Mononuclear cell (primary cell): ENCODE results near the gene TMEM19. TPM values are rescaled to one million over a fixed set of nuclear protein-coding genes. Genes with fewer than 3 reads are reported as not detected.

ENCODE experiments used
- H3K27me3 ChIP-seq: 2 replicates; pipeline ENCODE4 v1.6.0; 2011; ENCODE audit warnings: low read length, control low read depth; ENCODE audit not compliant: insufficient read depth
- H3K4me1 ChIP-seq: 2 replicates; pipeline ENCODE4 v1.5.1; 2011; ENCODE audit warnings: mild to moderate bottlenecking, low read length, control low read depth; ENCODE audit not compliant: insufficient read depth
- H3K4me3 ChIP-seq: 2 replicates; pipeline ENCODE4 v1.5.1; 2011; ENCODE audit warnings: mild to moderate bottlenecking, low read length, moderate library complexity
- H3K9me3 ChIP-seq: 2 replicates; pipeline ENCODE4 v1.5.1; 2011; ENCODE audit warnings: low read depth, mild to moderate bottlenecking, control low read depth, low read length
- total RNA-seq: library from RNA; depleted of rRNA; stranded (reverse); fragments of >200 nt; gene quantifications from one replicate; pipeline ENCODE4 v1.2.3, GENCODE V29; 2012

TMEM19 gene
- total RNA-seq, 1 donor = 15.4 TPM

DNA sequence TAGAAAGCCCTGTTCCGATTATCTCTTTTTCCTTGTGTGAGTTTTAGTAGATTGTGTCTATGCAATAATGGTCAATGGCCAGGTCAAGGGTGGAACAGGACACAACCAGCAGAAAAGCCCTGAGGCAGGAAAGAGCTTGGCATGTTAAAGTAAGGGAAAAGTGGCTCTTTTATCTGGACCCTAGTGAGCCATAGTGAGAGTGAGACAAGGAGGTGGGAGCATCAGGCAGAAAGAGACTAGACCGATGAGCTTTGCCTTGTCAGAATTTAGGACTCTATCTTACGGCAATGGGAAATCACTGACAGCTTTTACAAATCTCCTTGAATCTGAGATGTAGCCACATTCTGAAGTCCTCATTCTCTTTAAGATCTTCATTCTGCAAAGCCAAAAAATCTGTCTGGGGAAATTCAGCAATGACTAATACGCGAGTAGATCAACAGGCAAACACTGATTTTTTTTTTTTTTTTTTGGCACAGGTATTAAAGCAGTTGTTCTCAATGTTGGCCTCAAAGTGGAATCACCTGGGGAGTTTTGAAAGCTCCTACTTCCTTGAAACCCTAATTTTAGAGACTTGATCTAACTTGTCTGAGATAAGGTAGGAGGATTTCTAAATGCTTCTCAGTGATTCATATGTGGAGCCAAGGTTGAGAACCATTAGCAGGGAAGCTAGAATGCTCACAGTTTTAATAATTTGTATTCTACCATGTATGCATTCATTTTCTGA is 33.9 kb downstream of the TMEM19 start:
- H3K4me1 ChIP-seq = no peaks in the 10 kb centered on the region
- no peak overlapping the region for H3K4me3 ChIP-seq
- H3K9me3 ChIP-seq = peaks cover 8% of the 10 kb centered on the region
- H3K27me3 ChIP-seq = no peaks in the 10 kb centered on the region

DNA sequence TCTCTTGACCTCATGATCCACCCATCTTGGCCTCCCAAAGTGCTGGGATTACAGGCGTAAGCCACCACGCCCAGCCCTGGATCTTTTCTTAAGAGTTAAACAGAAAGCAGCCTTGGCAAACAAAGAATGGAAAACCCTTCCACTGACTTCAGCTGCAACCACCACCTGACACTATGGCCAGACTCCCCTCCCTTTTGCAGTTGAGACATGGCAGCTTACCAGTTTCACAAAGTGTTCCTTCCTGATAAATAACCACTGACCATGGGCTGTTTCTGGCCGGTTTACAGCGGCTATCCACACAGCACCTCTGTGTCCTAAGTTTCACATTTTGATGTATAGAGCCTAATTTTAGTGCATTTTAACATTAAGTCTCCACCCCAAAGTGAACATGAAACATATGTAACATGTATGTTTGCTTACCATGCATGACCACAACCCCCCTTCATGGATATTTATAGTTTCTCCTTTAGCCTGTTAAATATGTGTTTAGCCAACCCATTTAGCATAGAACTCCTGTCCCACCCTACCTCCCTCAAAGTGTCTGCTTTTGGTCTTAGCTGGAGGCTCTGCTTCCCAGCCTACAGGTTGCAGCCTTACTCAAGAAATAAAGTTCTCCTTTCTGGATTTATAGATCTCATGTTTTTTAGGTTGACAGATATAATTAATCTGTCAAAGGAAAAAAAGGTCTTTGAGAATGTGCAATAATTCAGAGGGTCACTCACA is 36.1 kb downstream of the TMEM19 start:
- H3K4me1 ChIP-seq = no peaks in the 10 kb centered on the region
- H3K4me3 ChIP-seq = no peak overlapping the region
- no peaks in the 10 kb centered on the region for H3K27me3 ChIP-seq
- H3K9me3 ChIP-seq = no peaks in the 10 kb centered on the region

DNA sequence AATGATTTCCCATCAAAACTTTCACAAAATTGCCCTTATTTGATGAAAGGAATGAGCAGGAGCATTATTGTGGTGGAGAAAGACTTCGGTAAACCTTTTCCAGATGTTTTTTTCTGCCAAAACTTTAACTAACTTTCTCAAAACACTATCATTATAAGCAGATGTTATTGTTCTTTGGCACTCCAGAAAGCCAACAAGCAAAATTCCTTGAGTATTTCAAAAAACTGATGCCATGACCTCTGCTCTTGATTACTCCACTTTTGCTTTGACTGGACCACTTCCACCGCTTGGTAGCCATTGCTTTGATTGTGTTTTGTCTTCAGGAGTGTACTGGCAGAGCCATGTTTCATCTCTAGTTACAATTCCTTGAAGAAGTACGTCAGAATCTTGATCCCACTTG is 39.1 kb downstream of the TMEM19 start:
- Histone ChIP-seq H3K9me3 (no peaks in the 10 kb centered on the region), H3K27me3 (no peaks in the 10 kb centered on the region), H3K4me3 (no peak overlapping the region), H3K4me1 (no peaks in the 10 kb centered on the region)

DNA sequence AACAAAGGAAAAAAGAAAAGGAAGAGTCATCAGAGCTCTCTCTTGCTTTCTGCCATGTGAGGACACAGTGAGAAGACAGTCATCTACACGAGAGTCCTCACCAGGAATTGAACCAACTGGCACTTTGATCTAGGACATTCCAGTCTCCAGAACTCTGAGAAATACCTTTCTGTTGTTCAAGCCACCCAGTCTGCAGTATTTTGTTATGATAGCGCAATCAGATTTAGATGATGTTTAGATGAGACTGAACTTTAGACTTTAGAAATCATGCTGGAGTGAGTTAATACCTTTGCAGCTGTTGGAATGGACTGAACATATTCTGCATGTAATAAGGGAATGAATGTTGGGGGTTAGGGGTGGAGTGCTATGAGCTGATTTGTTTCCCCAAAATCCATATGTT is 40.7 kb downstream of the TMEM19 start:
- Histone ChIP-seq H3K9me3 (no peaks in the 10 kb centered on the region), H3K4me1 (no peaks in the 10 kb centered on the region), H3K27me3 (no peaks in the 10 kb centered on the region), H3K4me3 (no peak overlapping the region)

DNA sequence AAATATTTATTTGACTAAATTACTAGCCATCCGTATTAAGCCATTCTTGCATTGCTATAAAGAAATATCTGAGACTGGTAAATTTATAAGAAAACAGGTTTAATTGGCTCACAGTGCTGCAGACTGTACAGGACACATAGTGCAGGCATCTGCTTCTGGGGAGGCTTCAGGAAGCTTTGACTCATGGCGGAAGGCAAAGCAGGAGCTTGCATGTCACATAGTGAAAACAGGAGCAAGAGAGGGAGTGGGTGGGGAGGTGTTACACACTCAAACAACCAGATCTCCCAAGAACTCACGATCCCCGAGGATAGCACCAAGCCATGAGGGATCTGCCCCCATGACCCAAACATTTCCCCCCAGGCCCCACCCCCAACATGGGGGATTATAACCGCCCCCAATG is 42.1 kb downstream of the TMEM19 start:
- no peaks in the 10 kb centered on the region for H3K9me3 ChIP-seq
- H3K27me3 ChIP-seq = no peaks in the 10 kb centered on the region
- no peak overlapping the region for H3K4me3 ChIP-seq
- H3K4me1 ChIP-seq = no peaks in the 10 kb centered on the region

DNA sequence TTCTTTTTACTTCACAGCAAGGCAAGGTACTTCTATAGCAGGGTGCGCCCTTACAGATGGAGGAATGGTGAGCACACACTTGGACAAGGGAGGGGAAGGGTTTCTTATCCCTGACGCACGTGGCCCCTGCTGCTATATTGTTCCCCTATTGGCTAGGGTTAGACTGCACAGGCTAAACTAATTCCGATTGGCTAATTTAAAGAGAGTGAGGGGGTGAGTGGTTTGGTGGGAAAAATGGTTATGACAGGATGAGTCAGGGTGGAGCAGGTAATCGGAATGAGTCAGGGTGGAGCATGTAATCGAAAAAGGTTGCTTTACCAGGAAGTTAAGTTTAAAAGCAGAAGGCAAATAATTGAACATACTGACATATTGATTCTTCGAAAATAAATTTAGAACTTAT is 45.1 kb downstream of the TMEM19 start:
- no peaks in the 10 kb centered on the region for H3K9me3 ChIP-seq
- no peak overlapping the region for H3K4me3 ChIP-seq
- no peaks in the 10 kb centered on the region for H3K27me3 ChIP-seq
- no peaks in the 10 kb centered on the region for H3K4me1 ChIP-seq

DNA sequence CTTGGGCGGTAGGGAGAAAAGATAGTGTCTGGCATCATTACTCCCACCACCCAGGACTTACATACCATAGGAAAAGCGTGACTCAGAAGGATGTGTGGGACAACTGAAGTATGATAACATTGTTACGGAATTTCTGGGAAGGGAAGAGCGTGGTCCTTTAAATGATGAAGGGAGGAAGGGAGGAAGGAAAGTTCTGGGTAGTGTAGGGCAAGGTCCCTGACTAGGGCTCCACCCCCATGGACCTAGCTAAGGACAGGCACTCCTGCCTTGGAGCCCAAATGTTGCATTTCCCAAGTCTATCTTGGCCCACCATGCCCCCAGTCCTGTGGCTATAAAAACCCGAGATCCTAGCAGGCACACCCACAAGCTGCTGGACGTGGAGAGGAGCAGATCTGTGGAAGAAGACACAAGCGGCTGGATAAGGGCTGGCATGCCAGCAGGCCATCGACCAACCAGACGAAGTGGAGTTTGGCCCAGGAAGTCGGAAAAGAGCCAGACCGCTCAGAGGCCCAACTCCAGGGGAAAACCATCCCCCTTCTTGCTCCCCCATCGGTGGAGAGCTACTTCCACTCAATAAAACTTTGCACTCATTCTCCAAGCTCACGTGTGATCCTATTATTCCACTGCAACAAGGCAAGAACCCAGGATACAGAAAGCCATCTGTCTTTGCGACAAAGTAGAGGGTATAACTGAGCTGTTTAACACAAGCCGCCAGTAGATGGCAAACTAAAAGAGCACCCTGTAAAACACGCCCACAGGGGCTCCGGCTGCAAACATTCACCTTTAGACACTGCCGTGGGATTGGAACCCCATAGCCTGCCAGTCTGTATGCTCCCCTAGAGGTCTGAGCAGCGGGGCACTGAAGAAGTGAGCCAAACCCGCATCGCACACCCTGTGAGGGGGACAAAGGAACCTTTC is 45.8 kb downstream of the TMEM19 start:
- H3K4me3 ChIP-seq = no peak overlapping the region
- no peaks in the 10 kb centered on the region for H3K27me3 ChIP-seq
- no peaks in the 10 kb centered on the region for H3K4me1 ChIP-seq
- H3K9me3 ChIP-seq = no peaks in the 10 kb centered on the region

DNA sequence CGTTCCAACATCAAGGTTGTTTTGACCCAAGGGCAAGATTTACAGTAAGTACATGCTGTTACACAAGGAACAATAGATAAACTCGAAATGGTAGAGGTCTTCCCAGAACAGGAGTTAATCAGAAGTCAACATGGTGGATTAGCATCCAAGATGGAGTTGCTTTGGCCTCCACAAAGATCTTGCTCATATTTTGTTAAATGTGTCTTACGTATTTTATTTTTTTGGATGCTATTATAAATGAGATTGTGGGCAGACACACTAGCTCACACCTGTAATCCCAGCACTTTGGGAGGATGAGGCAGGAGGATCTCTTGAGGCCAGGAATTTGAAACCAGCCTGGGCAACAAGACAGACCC is 46.5 kb downstream of the TMEM19 start:
- H3K4me3 ChIP-seq = no peak overlapping the region
- no peaks in the 10 kb centered on the region for H3K9me3 ChIP-seq
- no peaks in the 10 kb centered on the region for H3K27me3 ChIP-seq
- H3K4me1 ChIP-seq = no peaks in the 10 kb centered on the region

DNA sequence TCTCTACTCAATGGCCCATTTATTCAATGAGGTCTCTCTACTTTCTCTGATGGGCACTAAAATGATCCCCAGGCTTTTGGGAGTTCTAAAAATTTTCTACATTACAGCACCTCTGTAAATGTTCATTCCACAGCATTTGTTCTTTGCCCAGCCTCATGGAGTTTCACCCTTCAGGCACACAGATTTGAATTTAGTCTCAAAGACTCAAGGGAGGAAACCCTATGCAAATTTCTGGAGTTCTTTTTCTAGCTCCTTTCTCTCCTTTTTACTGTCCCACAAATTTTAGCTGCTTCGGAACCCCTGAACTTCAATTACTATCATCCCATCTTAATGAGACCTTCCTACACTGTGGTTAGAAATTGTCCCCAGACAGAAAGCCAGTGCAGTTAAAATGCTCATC is 51.3 kb downstream of the TMEM19 start:
- Histone ChIP-seq H3K9me3 (no peaks in the 10 kb centered on the region), H3K4me1 (no peaks in the 10 kb centered on the region), H3K4me3 (no peak overlapping the region)

DNA sequence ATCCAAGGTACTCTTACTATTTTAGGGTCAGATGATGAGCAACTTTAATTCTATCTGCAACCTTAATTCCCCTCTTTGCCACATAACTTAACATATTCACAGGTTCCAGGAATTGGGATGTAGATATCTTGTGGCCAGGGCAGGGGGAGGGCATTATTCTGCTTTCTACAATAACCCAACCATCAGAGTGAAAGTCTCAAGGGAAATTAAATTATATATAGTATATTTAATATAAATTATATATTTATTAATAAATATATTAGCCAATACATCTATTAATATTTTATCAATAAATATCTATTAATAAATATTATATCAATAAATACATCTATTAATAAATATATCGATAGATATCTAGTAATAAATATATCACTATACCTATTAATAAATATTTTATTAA is 57.1 kb downstream of the TMEM19 start:
- H3K27me3 ChIP-seq = no peaks in the 10 kb centered on the region
- H3K9me3 ChIP-seq = no peaks in the 10 kb centered on the region
- no peaks in the 10 kb centered on the region for H3K4me1 ChIP-seq
- no peak overlapping the region for H3K4me3 ChIP-seq

More for the DNA sequence above, 51.3 kb downstream of the TMEM19 start:
- no peaks in the 10 kb centered on the region for H3K27me3 ChIP-seq

DNA sequence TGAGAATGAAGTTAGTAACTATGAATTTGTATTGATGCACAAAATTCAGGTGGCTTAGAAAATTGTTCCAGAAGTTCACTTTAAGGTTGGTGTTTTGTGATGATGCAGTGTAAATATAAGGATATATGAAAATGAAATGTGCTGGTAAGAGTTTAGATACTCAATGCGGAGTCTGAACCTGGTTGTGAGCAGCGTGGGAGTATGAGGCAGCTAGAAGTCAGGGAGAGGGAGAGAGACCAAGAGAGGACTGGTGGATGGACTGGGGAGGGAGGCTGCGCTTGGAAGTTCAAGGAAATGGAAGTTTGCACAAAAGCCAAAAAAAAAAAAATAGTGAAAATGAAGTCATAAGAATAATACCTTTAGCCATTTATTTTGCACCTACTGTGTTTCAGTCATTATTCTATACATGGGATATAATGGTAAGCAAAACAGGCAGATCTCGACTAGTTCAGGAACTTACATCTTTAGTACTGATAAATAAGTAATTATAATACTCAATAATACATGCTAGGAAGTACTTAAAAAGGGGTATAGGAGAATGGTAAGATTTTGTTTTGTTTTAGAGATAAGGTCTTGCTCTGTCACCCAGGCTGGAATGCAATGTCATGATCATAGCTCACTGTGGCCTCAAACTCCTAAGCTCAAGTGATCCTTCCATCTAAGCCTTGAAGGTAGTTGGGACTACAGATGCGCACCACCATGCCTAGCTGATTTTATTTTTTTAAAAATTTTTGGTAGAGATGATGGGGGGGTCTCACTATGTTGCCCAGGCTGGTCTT is 58.8 kb downstream of the TMEM19 start:
- Histone ChIP-seq H3K4me3 (no peak overlapping the region), H3K9me3 (no peaks in the 10 kb centered on the region), H3K27me3 (peaks cover 11% of the 10 kb centered on the region), H3K4me1 (no peaks in the 10 kb centered on the region)

DNA sequence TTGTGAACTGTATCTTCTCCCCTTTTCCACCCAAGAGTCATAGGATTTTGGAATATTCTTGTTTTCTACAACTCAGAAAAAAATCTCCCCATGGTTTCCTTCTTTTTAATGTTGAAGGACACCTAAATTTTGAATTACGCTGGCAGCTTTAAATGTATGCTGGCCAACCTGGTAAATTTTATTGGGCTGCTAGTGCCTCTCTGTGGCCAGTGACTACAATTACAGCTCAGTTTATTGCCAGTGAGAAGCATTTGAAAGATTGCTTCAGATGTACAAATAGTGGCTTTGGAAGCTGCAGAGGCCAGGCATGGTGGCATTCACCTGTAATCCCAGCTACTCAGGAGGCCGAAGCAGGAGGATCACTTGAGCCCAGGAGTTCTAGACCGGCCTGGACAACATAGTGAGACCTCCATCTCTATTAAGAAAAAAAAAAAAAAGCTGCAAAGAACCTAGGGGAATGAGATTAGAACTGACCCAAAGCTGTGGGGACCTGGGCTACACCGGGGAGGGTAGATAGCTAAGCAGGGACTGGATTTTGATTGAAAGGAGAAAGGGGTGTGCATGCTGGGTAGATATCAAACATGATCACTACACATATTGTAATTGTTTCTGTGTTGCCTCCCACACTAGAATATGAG is 61.2 kb downstream of the TMEM19 start:
- no peak overlapping the region for H3K4me3 ChIP-seq
- H3K9me3 ChIP-seq = no peaks in the 10 kb centered on the region
- peaks cover 15% of the 10 kb centered on the region for H3K27me3 ChIP-seq
- no peaks in the 10 kb centered on the region for H3K4me1 ChIP-seq

DNA sequence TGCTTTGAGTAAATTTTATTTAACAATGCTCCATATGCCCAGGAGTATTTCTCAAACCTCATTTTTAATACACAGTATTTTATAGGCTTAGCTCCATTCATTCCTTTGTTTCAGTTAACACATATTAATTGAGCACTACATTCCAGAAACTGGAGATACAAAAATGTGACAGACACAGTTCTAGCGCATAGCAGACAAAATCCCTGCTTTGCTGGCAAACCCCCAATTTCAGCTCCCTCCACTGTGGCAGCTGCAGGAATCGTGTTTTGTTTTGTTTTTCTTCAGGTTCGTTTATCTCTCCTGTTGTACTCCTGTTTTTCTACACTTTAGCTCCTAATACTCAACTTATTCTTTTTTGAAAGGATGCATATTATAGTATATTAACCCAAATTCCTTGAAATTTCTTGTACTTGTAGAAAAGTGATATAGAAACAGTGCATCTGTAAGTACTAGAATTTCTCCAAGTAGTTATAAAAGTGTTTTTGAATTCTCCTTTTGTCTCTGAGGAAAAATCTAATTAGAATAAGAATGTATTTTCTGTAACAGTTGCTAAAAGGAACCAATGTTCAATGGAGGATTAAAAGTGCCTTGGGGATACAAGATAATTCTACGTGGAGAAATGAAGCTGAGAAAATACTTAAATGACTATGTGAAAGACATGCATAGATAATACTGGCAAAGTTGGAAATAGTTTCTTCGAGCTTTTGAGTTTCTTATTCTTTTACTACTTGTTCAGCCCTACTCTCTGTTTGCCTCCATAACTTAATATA is 62.4 kb downstream of the TMEM19 start:
- peaks cover 25% of the 10 kb centered on the region for H3K27me3 ChIP-seq
- no peak overlapping the region for H3K4me3 ChIP-seq
- H3K9me3 ChIP-seq = no peaks in the 10 kb centered on the region
- H3K4me1 ChIP-seq = no peaks in the 10 kb centered on the region

DNA sequence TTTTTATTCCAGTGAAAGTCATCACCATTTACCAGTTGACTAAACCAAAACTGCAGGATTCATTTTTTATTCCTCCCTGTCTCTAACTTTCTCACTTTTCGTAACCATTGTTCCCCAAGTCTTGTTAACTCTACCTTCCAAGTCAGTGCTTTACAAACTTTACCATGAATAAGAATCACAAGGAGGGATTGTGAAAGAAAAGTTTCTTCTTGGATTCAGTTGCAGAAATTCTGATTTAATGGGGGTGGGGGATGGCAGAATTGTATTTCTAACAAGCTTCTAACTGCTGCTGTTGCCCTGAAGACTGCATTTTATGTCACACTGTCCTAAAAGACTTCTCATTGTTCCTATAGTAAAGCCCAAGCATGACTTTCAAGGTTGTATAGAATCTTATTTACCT is 63.8 kb downstream of the TMEM19 start:
- H3K4me3 ChIP-seq = no peak overlapping the region
- peaks cover 25% of the 10 kb centered on the region for H3K27me3 ChIP-seq
- peaks cover 5% of the 10 kb centered on the region for H3K4me1 ChIP-seq
- no peaks in the 10 kb centered on the region for H3K9me3 ChIP-seq
